Right kidney (tissue), 9 donors: ENCODE data around the gene ANXA2R.
"Not testable (repeated sequence)": the region's sequence is repeated elsewhere in the genome, so short reads cannot be mapped to it uniquely, and the experiment has no call there.

Source experiments
- DNase-seq: peaks from one replicate; pipeline ENCODE4 v3.0.0-alpha.2; 2016
- long read RNA-seq, 8 donors: transcript quantifications; one replicate each; lab custom pipeline, GENCODE V29; 2026

The ANXA2R gene
- long read RNA-seq, donor 1, partial matches to known transcripts: 0 of 2 reads
- long read RNA-seq, donor 1, other reads (novel, unspliced or antisense): 0 of 2 reads
- long read RNA-seq, donor 2, transcript ANXA2R-202 (1 exons, 1,265 nt): major isoform, 5 of 5 reads
- long read RNA-seq, donor 2, partial matches to known transcripts: 0 of 5 reads
- long read RNA-seq, donor 2, other reads (novel, unspliced or antisense): 0 of 5 reads
- long read RNA-seq, donor 3, partial matches to known transcripts: 0 of 1 reads
- long read RNA-seq, donor 3, other reads (novel, unspliced or antisense): 0 of 1 reads
- long read RNA-seq, donor 4, partial matches to known transcripts: 0 of 3 reads
- long read RNA-seq, donor 4, other reads (novel, unspliced or antisense): 0 of 3 reads
- long read RNA-seq, donor 5, partial matches to known transcripts: 0 of 1 reads
- long read RNA-seq, donor 5, other reads (novel, unspliced or antisense): 0 of 1 reads
- long read RNA-seq, donor 6, partial matches to known transcripts: 0 of 1 reads
- long read RNA-seq, donor 6, other reads (novel, unspliced or antisense): 0 of 1 reads
- long read RNA-seq, donor 7, partial matches to known transcripts: 0 of 4 reads
- long read RNA-seq, donor 7, other reads (novel, unspliced or antisense): 0 of 4 reads
- long read RNA-seq, donor 8, partial matches to known transcripts: 0 of 1 reads
- long read RNA-seq, donor 8, other reads (novel, unspliced or antisense): 0 of 1 reads

- peak; percentile 80 for DNase-seq
These were observed at the start of gene ANXA2R for GRCh38 chr5:43040287-43041098. TSS of gene ANXA2R (minus strand) at chr5:43040319. CDS start at chr5:43040046, 273 bp downstream.

- not testable (repeated sequence) for DNase-seq
These were observed 46.2 kb upstream of the ANXA2R start for GRCh38 chr5:43086118-43086908.

- no peak for DNase-seq
These were observed 45.3 kb upstream of the ANXA2R start for GRCh38 chr5:43085453-43085852.

DNA sequence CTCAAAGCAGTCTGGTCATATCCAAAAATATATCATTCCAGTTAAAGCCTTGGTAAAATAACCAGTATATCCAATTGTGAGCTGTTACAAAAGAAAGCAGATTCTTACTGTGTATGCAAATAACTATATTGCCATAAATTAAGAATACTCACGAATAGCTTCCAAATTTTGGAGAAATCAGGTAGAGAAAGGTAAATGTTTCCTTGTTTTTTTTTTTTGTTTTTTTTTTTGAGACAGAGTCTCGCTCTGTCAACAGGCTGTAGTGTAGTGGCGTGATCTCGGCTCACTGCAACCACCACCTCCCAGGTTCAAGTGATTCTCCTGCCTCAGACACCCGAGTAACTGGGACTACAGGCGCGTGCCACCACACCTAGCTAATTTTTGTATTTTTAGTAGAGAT is 44.3 kb upstream of the ANXA2R start:
- DNase-seq: not testable (repeated sequence)

DNA sequence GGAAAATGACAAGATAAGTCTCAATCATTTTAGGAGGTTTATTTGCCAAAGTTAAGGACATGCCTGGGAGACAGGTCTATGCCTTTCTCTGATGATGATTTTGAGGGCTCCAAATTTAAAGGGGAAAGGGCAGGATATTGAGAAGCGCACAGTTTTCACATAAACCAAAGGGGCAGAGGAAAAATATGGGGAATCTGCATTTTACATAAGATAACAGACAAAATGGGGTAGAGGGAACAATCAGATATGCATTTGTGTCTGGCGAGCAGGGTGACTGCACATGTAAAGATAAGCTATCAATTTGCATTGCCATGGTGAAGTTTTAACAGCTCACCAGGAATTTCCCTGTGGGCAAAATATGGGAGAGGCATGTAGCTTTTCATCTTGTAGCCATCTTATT is 41.2 kb upstream of the ANXA2R start:
- DNase-seq: not testable (repeated sequence)

- DNase-seq: no peak
These were observed 38.8 kb upstream of the ANXA2R start for GRCh38 chr5:43078956-43079355.

DNA sequence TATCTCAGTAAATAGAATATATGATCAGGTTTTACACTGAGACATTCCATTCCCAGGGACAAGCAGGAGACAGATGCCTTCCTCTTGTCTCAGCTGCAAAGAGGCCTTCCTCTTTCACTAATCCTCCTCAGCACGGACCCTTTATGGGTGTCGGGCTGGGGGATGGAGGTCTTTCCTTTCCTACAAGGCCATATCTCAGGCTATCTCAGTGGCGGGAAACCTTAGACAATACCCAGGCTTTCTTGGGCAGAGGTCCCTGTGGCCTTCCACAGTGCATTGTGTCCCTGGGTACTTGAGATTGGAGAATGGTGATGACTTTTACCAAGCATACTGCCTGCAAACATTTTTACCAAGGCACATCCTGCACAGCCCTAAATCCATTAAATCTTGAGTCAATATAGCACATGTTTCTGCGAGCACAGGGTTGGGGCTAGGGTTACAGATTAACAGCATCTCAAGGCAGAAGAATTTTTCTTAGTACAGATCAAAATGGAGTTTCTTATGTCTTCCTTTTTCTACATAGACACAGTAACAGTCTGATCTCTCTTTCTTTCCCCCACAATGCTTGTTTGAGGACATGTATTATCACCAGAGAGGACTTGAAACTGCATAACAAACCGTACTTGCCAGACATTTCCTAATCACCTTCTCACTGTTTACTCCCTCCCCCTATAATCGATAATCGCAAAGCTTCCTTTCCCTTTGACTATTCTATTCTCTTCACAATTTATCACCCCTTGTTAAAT is 37.5 kb upstream of the ANXA2R start:
- not testable (repeated sequence) for DNase-seq

GRCh38 chr5:43075319-43076293 is 35.5 kb upstream of the ANXA2R start:
- no peak for DNase-seq

DNA sequence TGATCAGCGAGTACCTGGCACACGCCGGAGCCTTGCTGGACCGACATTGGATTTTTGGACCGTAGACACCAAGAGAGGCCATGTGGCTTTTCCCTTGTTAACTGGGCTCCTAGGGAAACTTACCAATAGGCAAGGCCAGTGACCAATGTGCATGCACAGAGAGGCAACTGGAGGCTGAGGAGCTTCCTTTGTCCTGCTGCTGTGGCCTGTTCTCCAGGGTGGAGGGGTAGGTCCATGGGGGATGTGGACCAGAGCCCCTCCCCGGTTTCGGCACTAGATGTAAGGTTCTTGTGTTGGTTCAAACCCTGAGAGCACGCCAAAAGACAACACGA is 34.8 kb upstream of the ANXA2R start:
- DNase-seq: no peak

DNA sequence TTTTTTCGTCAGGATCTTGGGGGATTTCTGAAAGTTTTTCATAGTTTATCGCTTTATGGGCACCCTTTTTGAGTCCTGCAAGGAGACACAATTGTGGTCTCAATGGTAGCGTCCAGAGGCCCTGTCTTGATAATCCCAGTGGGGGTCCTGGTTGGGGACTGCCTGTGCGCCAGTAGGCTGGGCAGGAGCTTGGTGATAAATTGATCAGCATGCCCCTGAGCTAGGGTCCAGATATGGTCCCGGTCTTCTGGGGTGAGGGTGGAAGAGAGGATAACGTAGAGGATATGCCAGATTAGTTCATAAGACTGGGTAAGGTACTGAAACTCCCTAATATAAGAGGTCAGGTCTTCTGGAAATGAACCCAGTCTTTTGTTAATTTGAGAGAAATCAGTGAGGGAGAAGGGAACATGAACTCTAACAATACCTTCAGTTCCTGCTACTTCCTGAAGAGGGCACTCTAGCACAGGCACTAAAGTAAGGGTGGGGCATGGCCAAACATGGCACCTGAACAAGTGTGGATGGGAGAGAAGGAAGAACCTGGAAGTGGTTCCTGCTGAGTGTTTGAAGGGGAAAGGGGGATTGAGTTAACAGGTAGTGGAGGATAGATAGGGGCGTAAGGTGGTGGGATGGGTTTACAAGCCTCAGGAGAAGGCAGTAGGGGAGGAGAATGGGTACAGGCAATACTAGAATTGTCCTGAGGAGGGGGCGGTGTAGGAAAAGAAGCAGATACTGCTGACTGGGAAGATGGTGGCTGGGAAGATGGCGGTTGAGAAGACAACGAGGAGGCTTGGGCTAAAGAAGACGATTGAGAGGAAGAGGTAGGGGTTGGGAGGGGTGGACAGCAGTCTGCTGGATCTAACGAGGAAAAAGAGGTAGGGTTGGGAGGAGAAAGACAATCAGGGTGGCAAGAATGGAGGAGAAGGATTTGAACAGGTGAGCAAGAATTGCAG is 33.8 kb upstream of the ANXA2R start:
- DNase-seq: no peak

GRCh38 chr5:43069401-43069720 is 29.2 kb upstream of the ANXA2R start:
- DNase-seq: not testable (repeated sequence)

- no peak for DNase-seq
These were observed 27.9 kb upstream of the ANXA2R start for GRCh38 chr5:43068037-43068436.

DNA sequence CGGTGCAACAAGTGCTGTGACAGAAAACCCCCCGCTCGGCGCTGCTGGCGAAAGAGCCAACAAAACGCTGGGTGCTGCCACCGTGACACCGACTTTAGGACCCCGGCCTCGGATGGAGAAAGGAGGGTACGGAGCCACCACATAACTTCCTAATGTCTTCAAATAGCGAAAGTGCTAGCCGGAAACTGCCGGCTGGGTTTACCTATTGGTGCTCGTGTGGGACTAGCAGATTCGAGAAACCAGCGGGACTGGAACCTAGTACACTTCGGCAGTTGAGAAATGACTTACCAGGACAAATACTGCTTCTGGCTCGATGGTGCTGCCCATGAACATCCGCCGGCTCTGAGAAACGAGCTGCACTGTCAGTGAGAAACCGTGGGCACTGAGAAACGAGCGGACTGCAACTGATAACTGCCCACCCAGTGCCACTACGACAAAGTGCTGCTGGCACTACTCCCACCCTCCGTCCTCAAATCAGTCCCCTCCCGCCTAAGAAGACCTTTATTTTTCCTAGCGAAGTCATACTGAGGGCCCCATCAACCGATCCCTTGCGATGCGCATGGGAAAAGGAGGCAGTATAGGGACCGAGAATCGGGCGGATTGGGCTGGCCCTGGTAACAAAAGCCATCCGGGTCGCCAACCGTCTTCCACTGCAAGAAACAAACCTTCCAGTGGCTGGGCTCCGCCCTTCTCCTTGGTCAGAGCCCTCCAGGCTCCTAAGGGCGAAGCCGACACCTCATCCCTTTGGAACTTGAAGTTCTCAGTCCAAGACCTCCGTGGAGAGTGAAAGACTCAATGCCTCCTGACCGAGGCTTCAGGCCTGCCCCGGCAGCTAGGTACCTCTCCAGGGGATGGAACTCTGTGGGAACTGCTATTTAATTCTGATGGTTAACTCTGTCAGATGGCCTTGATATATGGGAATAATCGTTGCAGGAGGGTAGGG is 27.0 kb upstream of the ANXA2R start:
- DNase-seq: peak; percentile 86

GRCh38 chr5:43065948-43066798 is 26.1 kb upstream of the ANXA2R start:
- peak; percentile 97 for DNase-seq

DNA sequence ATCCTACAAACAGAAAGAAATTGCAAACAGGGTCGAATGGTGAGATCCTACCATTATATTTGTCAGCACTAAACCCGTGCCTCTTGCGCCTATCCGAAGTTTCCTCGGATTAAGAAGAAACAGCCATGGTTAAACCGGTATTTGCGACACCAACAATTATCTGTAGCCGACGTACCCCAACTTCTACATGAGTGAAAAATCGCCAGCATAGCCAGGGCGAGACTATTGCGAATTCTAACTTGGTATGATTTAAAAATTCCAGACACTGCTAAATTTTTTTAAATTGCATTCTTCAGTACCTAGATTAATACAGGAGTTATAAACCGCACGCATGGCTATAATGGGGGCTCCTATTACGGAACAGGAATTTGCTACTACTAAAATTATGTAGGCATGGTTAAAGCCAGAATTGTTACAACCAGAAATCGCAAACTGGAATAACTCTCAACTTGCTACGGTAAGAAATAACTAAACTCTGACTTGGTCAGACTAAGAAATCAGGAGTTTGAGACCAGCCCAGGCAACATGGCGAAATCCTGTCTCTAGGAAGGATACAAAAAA is 25.3 kb upstream of the ANXA2R start:
- peak; percentile 60 for DNase-seq

- peak; percentile 36 for DNase-seq
These were observed 23.6 kb upstream of the ANXA2R start for GRCh38 chr5:43063721-43064171.
